ENCODE results near the gene CFP. TPM values are rescaled to one million over a fixed set of nuclear protein-coding genes. Genes with fewer than 3 reads are reported as not detected.

Gene CFP
- total and polyA plus RNA-seq, 2 of the 13 experiments (the other 11 are each of a cell fraction or from before 2014, with no cell fraction given), result 0.01 TPM; not detected in 1

DNA sequence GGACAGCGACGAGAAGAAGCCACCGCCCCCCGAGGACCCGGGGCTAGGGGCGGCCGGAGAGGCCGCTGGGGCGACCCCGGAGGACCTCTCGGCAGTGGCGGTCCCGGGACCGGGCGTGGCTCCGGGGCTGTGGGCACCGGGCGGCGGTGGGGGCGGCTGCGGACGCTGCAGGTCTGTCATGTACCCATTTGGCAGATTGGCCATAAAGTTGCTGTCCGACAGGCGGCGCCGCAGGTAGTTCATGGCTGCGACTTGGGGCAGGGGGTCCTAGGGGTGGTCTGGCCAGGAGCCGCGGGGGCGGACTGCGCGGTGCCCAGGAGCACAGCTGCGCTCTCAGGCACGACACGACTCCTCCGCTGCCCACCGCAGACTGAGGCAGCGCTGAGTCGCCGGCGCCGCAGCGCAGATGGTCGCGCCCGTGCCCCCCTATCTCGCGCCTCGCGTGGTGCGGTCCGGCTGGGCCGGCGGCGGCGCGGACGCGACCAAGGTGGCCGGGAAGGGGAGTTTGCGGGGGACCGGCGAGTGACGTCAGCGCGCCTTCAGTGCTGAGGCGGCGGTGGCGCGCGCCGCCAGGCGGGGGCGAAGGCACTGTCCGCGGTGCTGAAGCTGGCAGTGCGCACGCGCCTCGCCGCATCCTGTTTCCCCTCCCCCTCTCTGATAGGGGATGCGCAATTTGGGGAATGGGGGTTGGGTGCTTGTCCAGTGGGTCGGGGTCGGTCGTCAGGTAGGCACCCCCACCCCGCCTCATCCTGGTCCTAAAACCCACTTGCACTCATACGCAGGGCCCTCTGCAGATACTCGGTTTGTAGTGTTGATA is 10.0 kb downstream of the CFP start, which contains the start of gene SYN1 (continued):
- TF ChIP-seq, protein P1, sequence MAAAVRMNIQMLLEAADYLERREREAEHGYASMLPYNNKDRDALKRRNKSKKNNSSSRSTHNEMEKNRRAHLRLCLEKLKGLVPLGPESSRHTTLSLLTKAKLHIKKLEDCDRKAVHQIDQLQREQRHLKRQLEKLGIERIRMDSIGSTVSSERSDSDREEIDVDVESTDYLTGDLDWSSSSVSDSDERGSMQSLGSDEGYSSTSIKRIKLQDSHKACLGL (CRISPR knock-in tag; IDR thresholded peaks at IDR 0.05), result peak; percentile 43; the same call in 1 of the 2 replicates
- TF ChIP-seq MEIS2 (CRISPR knock-in tag; IDR thresholded peaks at IDR 0.05), result peak; percentile 54; the same call in 1 of the 2 replicates
- TF ChIP-seq ZNF557 (CRISPR knock-in tag; IDR thresholded peaks at IDR 0.05), result 0 out of 2 replicates have a peak, but pooled peaks have one; percentile 37
- no peak for TF ChIP-seq SIX4 (CRISPR knock-in tag; IDR thresholded peaks at IDR 0.05)
- TF ChIP-seq, protein P2, sequence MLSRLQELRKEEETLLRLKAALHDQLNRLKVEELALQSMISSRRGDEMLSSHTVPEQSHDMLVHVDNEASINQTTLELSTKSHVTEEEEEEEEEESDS (CRISPR knock-in tag; IDR thresholded peaks at IDR 0.05; ENCODE audit: borderline replicate concordance), result 0 out of 2 replicates have a peak, but pooled peaks have one; percentile 60
- 0 out of 2 replicates have a peak, but pooled peaks have one; percentile 35 for TF ChIP-seq ZNF782 (CRISPR knock-in tag; IDR thresholded peaks at IDR 0.05; ENCODE audit: borderline replicate concordance)
- peak; percentile 30; the same call in 1 of the 2 replicates for TF ChIP-seq ZNF768 (CRISPR knock-in tag; IDR thresholded peaks at IDR 0.05)
- TF ChIP-seq, protein P3, sequence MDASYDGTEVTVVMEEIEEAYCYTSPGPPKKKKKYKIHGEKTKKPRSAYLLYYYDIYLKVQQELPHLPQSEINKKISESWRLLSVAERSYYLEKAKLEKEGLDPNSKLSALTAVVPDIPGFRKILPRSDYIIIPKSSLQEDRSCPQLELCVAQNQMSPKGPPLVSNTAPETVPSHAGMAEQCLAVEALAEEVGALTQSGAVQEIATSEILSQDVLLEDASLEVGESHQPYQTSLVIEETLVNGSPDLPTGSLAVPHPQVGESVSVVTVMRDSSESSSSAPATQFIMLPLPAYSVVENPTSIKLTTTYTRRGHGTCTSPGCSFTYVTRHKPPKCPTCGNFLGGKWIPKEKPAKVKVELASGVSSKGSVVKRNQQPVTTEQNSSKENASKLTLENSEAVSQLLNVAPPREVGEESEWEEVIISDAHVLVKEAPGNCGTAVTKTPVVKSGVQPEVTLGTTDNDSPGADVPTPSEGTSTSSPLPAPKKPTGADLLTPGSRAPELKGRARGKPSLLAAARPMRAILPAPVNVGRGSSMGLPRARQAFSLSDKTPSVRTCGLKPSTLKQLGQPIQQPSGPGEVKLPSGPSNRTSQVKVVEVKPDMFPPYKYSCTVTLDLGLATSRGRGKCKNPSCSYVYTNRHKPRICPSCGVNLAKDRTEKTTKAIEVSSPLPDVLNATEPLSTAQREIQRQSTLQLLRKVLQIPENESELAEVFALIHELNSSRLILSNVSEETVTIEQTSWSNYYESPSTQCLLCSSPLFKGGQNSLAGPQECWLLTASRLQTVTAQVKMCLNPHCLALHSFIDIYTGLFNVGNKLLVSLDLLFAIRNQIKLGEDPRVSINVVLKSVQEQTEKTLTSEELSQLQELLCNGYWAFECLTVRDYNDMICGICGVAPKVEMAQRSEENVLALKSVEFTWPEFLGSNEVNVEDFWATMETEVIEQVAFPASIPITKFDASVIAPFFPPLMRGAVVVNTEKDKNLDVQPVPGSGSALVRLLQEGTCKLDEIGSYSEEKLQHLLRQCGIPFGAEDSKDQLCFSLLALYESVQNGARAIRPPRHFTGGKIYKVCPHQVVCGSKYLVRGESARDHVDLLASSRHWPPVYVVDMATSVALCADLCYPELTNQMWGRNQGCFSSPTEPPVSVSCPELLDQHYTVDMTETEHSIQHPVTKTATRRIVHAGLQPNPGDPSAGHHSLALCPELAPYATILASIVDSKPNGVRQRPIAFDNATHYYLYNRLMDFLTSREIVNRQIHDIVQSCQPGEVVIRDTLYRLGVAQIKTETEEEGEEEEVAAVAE (CRISPR knock-in tag; IDR thresholded peaks at IDR 0.05; ENCODE audit: borderline replicate concordance), result 0 out of 2 replicates have a peak, but pooled peaks have one; percentile 38
- TF ChIP-seq HES4 (CRISPR knock-in tag; IDR thresholded peaks at IDR 0.05; ENCODE audit: borderline replicate concordance), result peak; percentile 78
- TF ChIP-seq MIER2 (CRISPR knock-in tag; IDR thresholded peaks at IDR 0.05), result peak; percentile 95
- peak; percentile 78 for TF ChIP-seq SALL1 (CRISPR knock-in tag; IDR thresholded peaks at IDR 0.05)
- TF ChIP-seq SAP130 (CRISPR knock-in tag; IDR thresholded peaks at IDR 0.05; ENCODE audit: low read depth), result peak; percentile 63
- TF ChIP-seq, protein P4, sequence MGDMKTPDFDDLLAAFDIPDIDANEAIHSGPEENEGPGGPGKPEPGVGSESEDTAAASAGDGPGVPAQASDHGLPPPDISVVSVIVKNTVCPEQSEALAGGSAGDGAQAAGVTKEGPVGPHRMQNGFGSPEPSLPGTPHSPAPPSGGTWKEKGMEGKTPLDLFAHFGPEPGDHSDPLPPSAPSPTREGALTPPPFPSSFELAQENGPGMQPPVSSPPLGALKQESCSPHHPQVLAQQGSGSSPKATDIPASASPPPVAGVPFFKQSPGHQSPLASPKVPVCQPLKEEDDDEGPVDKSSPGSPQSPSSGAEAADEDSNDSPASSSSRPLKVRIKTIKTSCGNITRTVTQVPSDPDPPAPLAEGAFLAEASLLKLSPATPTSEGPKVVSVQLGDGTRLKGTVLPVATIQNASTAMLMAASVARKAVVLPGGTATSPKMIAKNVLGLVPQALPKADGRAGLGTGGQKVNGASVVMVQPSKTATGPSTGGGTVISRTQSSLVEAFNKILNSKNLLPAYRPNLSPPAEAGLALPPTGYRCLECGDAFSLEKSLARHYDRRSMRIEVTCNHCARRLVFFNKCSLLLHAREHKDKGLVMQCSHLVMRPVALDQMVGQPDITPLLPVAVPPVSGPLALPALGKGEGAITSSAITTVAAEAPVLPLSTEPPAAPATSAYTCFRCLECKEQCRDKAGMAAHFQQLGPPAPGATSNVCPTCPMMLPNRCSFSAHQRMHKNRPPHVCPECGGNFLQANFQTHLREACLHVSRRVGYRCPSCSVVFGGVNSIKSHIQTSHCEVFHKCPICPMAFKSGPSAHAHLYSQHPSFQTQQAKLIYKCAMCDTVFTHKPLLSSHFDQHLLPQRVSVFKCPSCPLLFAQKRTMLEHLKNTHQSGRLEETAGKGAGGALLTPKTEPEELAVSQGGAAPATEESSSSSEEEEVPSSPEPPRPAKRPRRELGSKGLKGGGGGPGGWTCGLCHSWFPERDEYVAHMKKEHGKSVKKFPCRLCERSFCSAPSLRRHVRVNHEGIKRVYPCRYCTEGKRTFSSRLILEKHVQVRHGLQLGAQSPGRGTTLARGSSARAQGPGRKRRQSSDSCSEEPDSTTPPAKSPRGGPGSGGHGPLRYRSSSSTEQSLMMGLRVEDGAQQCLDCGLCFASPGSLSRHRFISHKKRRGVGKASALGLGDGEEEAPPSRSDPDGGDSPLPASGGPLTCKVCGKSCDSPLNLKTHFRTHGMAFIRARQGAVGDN (CRISPR knock-in tag; IDR thresholded peaks at IDR 0.05), result peak; percentile 65
- TF ChIP-seq, protein P5, sequence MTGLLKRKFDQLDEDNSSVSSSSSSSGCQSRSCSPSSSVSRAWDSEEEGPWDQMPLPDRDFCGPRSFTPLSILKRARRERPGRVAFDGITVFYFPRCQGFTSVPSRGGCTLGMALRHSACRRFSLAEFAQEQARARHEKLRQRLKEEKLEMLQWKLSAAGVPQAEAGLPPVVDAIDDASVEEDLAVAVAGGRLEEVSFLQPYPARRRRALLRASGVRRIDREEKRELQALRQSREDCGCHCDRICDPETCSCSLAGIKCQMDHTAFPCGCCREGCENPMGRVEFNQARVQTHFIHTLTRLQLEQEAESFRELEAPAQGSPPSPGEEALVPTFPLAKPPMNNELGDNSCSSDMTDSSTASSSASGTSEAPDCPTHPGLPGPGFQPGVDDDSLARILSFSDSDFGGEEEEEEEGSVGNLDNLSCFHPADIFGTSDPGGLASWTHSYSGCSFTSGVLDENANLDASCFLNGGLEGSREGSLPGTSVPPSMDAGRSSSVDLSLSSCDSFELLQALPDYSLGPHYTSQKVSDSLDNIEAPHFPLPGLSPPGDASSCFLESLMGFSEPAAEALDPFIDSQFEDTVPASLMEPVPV (CRISPR knock-in tag; IDR thresholded peaks at IDR 0.05), result 0 out of 2 replicates have a peak, but pooled peaks have one; percentile 32
- TF ChIP-seq TEAD3 (CRISPR knock-in tag; optimal IDR thresholded peaks at IDR 0.05; ENCODE audit: borderline replicate concordance), result peak; percentile 30

Data from HepG2 (cell line).